ENCODE data around the gene THOC2. TPM values are rescaled to one million over a fixed set of nuclear protein-coding genes. Genes with fewer than 3 reads are reported as not detected.

THOC2 gene
- total and polyA plus RNA-seq, 2 donors (not counting 1 experiment from before 2014, with no cell fraction given) = 34.7 to 113 TPM

GRCh38 chrX:123779908-123780396, 47.1 kb upstream of the THOC2 start:
- no peak overlapping the region for H3K4me2 ChIP-seq (replicated peaks; ENCODE audit: low read depth, low read length, poor library complexity, severe bottlenecking)
- Mint-ChIP-seq H3K4me1 (peaks cover 4% of the 10 kb centered on the region), H3K27ac (no peak overlapping the region), H3K4me3 (no peak overlapping the region), H3K9me3 (ENCODE audit: insufficient read depth) (no peaks in the 10 kb centered on the region), H3K27me3 (no peaks in the 10 kb centered on the region)
- no peaks in the 10 kb centered on the region for H4K20me1 ChIP-seq (ENCODE audit: control insufficient read depth, insufficient read depth, low read length, poor library complexity, severe bottlenecking)
- TF ChIP-seq EZH2 (IDR thresholded peaks at IDR 0.05; ENCODE audit: borderline replicate concordance, insufficient read depth, low read depth, low read length, poor library complexity, severe bottlenecking) = no peak
- TF ChIP-seq, protein P1, sequence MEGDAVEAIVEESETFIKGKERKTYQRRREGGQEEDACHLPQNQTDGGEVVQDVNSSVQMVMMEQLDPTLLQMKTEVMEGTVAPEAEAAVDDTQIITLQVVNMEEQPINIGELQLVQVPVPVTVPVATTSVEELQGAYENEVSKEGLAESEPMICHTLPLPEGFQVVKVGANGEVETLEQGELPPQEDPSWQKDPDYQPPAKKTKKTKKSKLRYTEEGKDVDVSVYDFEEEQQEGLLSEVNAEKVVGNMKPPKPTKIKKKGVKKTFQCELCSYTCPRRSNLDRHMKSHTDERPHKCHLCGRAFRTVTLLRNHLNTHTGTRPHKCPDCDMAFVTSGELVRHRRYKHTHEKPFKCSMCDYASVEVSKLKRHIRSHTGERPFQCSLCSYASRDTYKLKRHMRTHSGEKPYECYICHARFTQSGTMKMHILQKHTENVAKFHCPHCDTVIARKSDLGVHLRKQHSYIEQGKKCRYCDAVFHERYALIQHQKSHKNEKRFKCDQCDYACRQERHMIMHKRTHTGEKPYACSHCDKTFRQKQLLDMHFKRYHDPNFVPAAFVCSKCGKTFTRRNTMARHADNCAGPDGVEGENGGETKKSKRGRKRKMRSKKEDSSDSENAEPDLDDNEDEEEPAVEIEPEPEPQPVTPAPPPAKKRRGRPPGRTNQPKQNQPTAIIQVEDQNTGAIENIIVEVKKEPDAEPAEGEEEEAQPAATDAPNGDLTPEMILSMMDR (IDR thresholded peaks at IDR 0.05) = no peak
- CTCF ChIA-PET = no interaction called here
- ATAC-seq (ENCODE audit: low read depth) (no peak), DNase-seq (no peak)
- intact Hi-C loops (cut with micrococcal nuclease) = no loop called here
- peaks cover 0 to under 1% of the 10 kb centered on the region in 2 donors for H3K4me1 ChIP-seq (ENCODE audit: control insufficient read depth in 2 of 2, insufficient read depth in 2 of 2, low read length in 2 of 2)
- no peak overlapping the region for H2AFZ ChIP-seq (ENCODE audit: insufficient read depth, low read depth, low read length, poor library complexity, severe bottlenecking)
- H3K27me3 ChIP-seq (replicated peaks in 1 of 4; ENCODE audit: control extremely low read depth in 1 of 4, control insufficient read depth in 3 of 4, insufficient read depth in 4 of 4, low read length in 3 of 4) = no peaks in the 10 kb centered on the region
- no peaks in the 10 kb centered on the region for H3K79me2 ChIP-seq (ENCODE audit: control insufficient read depth, insufficient read depth, low read length)
- no peak overlapping the region for H3K9ac ChIP-seq (ENCODE audit: low read length)
- no peak overlapping the region for H3K27ac ChIP-seq (ENCODE audit: low read length in 2 of 2)
- H3K4me3 ChIP-seq (ENCODE audit: control extremely low read depth in 1 of 5, extremely low read depth in 1 of 5, insufficient read depth in 1 of 5, low read depth in 2 of 5, low read length in 4 of 5) = no peak overlapping the region
- H3K36me3 ChIP-seq (replicated peaks in 1 of 2; ENCODE audit: control extremely low read depth in 1 of 2, control insufficient read depth in 1 of 2, extremely low read depth in 1 of 2, insufficient read depth in 2 of 2, low read length in 1 of 2) = no peaks in the 10 kb centered on the region
- WGBS (ENCODE audit: insufficient coverage) = 0% methylated on average over 1 of the region's 1 CpG
- POLR2A ChIA-PET = no interaction called here
- H3K9me3 ChIP-seq (ENCODE audit: control extremely low read depth in 1 of 3, control insufficient read depth in 2 of 3, insufficient read depth in 1 of 3, low read length in 2 of 3) = no peaks in the 10 kb centered on the region

- intact Hi-C loops (cut with micrococcal nuclease) = no loop called here
Measured at GRCh38 chrX:123773258-123773988, 40.6 kb upstream of the THOC2 start.

More at GRCh38 chrX:123773258-123773988, 40.6 kb upstream of the THOC2 start:
- H2AFZ ChIP-seq (ENCODE audit: insufficient read depth, low read depth, low read length, poor library complexity, severe bottlenecking) = no peak overlapping the region
- no peak overlapping the region for H3K4me3 Mint-ChIP-seq
- H3K9me3 Mint-ChIP-seq (ENCODE audit: insufficient read depth) = no peaks in the 10 kb centered on the region
- H3K4me3 ChIP-seq (ENCODE audit: control extremely low read depth in 1 of 5, extremely low read depth in 1 of 5, insufficient read depth in 1 of 5, low read depth in 2 of 5, low read length in 4 of 5) = no peak overlapping the region
- no peaks in the 10 kb centered on the region for H3K27me3 ChIP-seq (replicated peaks in 1 of 4; ENCODE audit: control extremely low read depth in 1 of 4, control insufficient read depth in 3 of 4, insufficient read depth in 4 of 4, low read length in 3 of 4)
- no peaks in the 10 kb centered on the region for H4K20me1 ChIP-seq (ENCODE audit: control insufficient read depth, insufficient read depth, low read length, poor library complexity, severe bottlenecking)
- ATAC-seq (ENCODE audit: low read depth) (no peak), DNase-seq (no peak)
- no peaks in the 10 kb centered on the region for H3K27me3 Mint-ChIP-seq
- H3K79me2 ChIP-seq (ENCODE audit: control insufficient read depth, insufficient read depth, low read length) = no peaks in the 10 kb centered on the region
- WGBS (ENCODE audit: insufficient coverage) = no CpG with 5 or more reads among the region's 4 CpGs
- TF ChIP-seq EZH2 (IDR thresholded peaks at IDR 0.05; ENCODE audit: borderline replicate concordance, insufficient read depth, low read depth, low read length, poor library complexity, severe bottlenecking) = no peak
- TF ChIP-seq, protein P1 (IDR thresholded peaks at IDR 0.05) = no peak
- H3K9me3 ChIP-seq (ENCODE audit: control extremely low read depth in 1 of 3, control insufficient read depth in 2 of 3, insufficient read depth in 1 of 3, low read length in 2 of 3) = no peaks in the 10 kb centered on the region
- CTCF ChIA-PET = no interaction called here
- no peak overlapping the region for H3K9ac ChIP-seq (ENCODE audit: low read length)
- H3K36me3 ChIP-seq (replicated peaks in 1 of 2; ENCODE audit: control extremely low read depth in 1 of 2, control insufficient read depth in 1 of 2, extremely low read depth in 1 of 2, insufficient read depth in 2 of 2, low read length in 1 of 2) = no peaks in the 10 kb centered on the region
- no peak overlapping the region for H3K27ac Mint-ChIP-seq
- H3K27ac ChIP-seq (ENCODE audit: low read length in 2 of 2) = no peak overlapping the region
- H3K4me1 ChIP-seq (ENCODE audit: control insufficient read depth in 2 of 2, insufficient read depth in 2 of 2, low read length in 2 of 2) = no peaks in the 10 kb centered on the region
- no peaks in the 10 kb centered on the region for H3K4me1 Mint-ChIP-seq
- no peak overlapping the region for H3K4me2 ChIP-seq (replicated peaks; ENCODE audit: low read depth, low read length, poor library complexity, severe bottlenecking)
- POLR2A ChIA-PET = no interaction called here

Measured in B cell (primary cell).